ENCODE results near the gene CACNB4.

The CACNB4 gene

GRCh38 chr2:151840216-151841046 lies 258.4 kb downstream of the CACNB4 start:
- Histone ChIP-seq H3K9ac (ENCODE audit: low read length) (no peak overlapping the region), H3K4me3 (ENCODE audit: low read depth in 1 of 2, low read length in 2 of 2) (no peak overlapping the region), H3K4me1 (ENCODE audit: insufficient read depth, low read length) (no peaks in the 10 kb centered on the region), H3K9me3 (ENCODE audit: low read length) (no peaks in the 10 kb centered on the region), H3K27me3 (ENCODE audit: control insufficient read depth in 1 of 2, insufficient read depth in 2 of 2, low read length in 2 of 2) (no peaks in the 10 kb centered on the region), H3K36me3 (ENCODE audit: insufficient read depth, low read length) (no peaks in the 10 kb centered on the region), H3K27ac (ENCODE audit: low read depth, low read length) (no peak overlapping the region)

DNA sequence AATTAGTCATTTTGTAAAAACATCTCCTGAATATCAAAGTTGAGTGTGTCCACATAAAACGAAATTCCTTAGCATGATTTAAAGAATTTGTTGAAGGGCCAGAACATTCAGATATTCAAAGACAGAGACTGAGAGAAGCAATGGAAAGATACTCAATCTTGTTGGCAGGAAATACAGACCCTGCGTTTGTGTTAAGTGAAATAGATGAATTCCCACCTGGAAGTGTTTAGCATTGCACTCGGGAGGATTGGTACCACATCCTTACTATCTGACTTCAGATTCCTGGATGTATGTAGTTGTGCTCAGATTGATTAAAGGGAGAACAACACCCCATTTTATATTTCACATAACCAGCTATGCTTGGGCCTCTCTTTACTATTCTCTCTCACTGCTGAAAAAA lies 260.9 kb downstream of the CACNB4 start:
- no peaks in the 10 kb centered on the region for H3K36me3 ChIP-seq (ENCODE audit: insufficient read depth, low read length)
- no peak overlapping the region for H3K27ac ChIP-seq (ENCODE audit: low read depth, low read length)
- no peaks in the 10 kb centered on the region for H3K27me3 ChIP-seq (ENCODE audit: control insufficient read depth in 1 of 2, insufficient read depth in 2 of 2, low read length in 2 of 2)
- no peaks in the 10 kb centered on the region for H3K9me3 ChIP-seq (ENCODE audit: low read length)
- no peaks in the 10 kb centered on the region for H3K4me1 ChIP-seq (ENCODE audit: insufficient read depth, low read length)
- H3K9ac ChIP-seq (ENCODE audit: low read length), result no peak overlapping the region
- H3K4me3 ChIP-seq (ENCODE audit: low read depth in 1 of 2, low read length in 2 of 2), result no peak overlapping the region

DNA sequence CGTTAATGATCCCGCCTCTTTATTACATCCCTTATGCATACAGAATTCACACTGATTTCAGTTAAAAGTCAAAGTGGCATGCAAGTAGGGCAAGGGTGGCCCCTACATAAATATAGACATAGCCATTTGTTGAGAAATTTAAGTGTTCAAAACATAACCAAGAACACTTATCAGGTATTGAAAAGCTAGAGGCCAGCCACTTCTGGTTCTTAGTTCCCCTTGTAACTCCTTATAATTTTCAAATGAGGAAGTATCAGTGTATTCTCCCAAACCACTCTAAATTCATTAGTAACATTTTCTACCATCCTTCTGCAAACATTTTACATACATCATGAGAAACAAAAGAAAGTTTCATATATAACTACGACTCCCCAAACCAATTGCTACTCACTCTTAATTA lies 264.9 kb downstream of the CACNB4 start:
- Histone ChIP-seq H3K27me3 (ENCODE audit: control insufficient read depth in 1 of 2, insufficient read depth in 2 of 2, low read length in 2 of 2) (no peaks in the 10 kb centered on the region), H3K9ac (ENCODE audit: low read length) (no peak overlapping the region), H3K4me1 (ENCODE audit: insufficient read depth, low read length) (peaks cover 1% of the 10 kb centered on the region), H3K36me3 (ENCODE audit: insufficient read depth, low read length) (no peaks in the 10 kb centered on the region), H3K27ac (ENCODE audit: low read depth, low read length) (no peak overlapping the region), H3K4me3 (ENCODE audit: low read depth in 1 of 2, low read length in 2 of 2) (no peak overlapping the region), H3K9me3 (ENCODE audit: low read length) (no peaks in the 10 kb centered on the region)

GRCh38 chr2:151830961-151831360 lies 267.9 kb downstream of the CACNB4 start:
- H3K27ac ChIP-seq (ENCODE audit: low read depth, low read length), result no peak overlapping the region
- peaks cover 18% of the 10 kb centered on the region for H3K4me1 ChIP-seq (ENCODE audit: insufficient read depth, low read length)
- H3K9me3 ChIP-seq (ENCODE audit: low read length), result no peaks in the 10 kb centered on the region
- no peaks in the 10 kb centered on the region for H3K36me3 ChIP-seq (ENCODE audit: insufficient read depth, low read length)
- no peak overlapping the region for H3K9ac ChIP-seq (ENCODE audit: low read length)
- no peak overlapping the region for H3K4me3 ChIP-seq (ENCODE audit: low read depth in 1 of 2, low read length in 2 of 2)
- H3K27me3 ChIP-seq (ENCODE audit: control insufficient read depth in 1 of 2, insufficient read depth in 2 of 2, low read length in 2 of 2), result no peaks in the 10 kb centered on the region

- Histone ChIP-seq H3K27me3 (ENCODE audit: control insufficient read depth in 1 of 2, insufficient read depth in 2 of 2, low read length in 2 of 2) (no peaks in the 10 kb centered on the region), H3K9ac (ENCODE audit: low read length) (peak overlapping the region; percentile 54), H3K9me3 (ENCODE audit: low read length) (no peaks in the 10 kb centered on the region), H3K27ac (ENCODE audit: low read depth, low read length) (peak overlapping the region; percentile 79), H3K36me3 (ENCODE audit: insufficient read depth, low read length) (no peaks in the 10 kb centered on the region), H3K4me1 (ENCODE audit: insufficient read depth, low read length) (peaks cover 22% of the 10 kb centered on the region), H3K4me3 (ENCODE audit: low read depth in 1 of 2, low read length in 2 of 2) (peak overlapping the region; percentile 87 to 97)
Measured at GRCh38 chr2:151828890-151829324, 269.9 kb downstream of the CACNB4 start.

DNA sequence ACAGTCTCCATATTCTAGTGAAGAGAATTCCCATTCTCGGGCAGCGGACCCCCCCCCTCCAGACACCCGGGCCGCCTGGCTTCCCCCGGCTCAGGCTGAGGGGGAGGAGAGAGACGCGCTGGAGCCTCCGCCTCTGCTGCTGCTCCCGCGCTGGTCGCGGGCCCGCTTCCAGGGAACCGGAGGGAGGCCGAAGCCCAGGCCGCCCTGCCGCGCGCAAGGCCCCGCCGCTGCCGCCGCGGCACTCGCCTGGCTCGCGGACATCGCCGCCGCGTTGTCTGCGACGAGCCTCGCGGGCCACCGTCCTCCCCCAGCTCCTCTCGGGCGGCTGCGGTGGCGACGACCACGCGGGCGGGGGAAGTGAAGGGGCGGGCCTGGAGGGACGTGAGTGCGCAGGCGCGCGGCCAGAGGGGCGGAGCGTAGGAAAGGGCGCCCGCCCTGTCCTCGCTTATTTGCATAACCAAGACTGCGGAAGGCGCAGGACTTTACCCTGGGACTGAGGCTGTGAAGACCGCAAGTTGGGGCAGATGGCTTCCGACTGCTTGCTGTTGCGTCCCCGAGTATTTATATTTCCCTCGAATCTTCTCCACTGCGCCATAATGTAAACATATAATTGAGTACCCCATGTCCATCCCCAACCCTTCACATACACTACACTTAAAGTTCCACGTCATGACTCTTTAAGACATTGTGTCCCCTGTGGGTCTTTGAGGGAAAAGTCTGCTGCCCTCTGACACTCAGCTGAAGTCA lies 270.5 kb downstream of the CACNB4 start, which contains the start of gene ARL5A:
TSS of gene ARL5A (minus strand) at position 279 of the 747 bp plus-strand sequence. CDS start at position 34, 245 bp downstream.
- peak within 1 kb of the TSS; percentile 86 for H3K9ac ChIP-seq (ENCODE audit: low read length)
- H3K4me1 ChIP-seq (ENCODE audit: insufficient read depth, low read length), result peaks cover 28% of the 10 kb centered on the region
- peak within 1 kb of the TSS; percentile 79 for H3K27ac ChIP-seq (ENCODE audit: low read depth, low read length)
- no peaks in the 10 kb centered on the region for H3K9me3 ChIP-seq (ENCODE audit: low read length)
- no peaks in the 10 kb centered on the region for H3K27me3 ChIP-seq (ENCODE audit: control insufficient read depth in 1 of 2, insufficient read depth in 2 of 2, low read length in 2 of 2)
- no peaks in the 10 kb centered on the region for H3K36me3 ChIP-seq (ENCODE audit: insufficient read depth, low read length)
- peak within 1 kb of the TSS; percentile 87 to 97 for H3K4me3 ChIP-seq (ENCODE audit: low read depth in 1 of 2, low read length in 2 of 2)

GRCh38 chr2:151827564-151828142 lies 271.2 kb downstream of the CACNB4 start:
- no peaks in the 10 kb centered on the region for H3K36me3 ChIP-seq (ENCODE audit: insufficient read depth, low read length)
- H3K9ac ChIP-seq (ENCODE audit: low read length), result peak overlapping the region; percentile 86
- no peaks in the 10 kb centered on the region for H3K9me3 ChIP-seq (ENCODE audit: low read length)
- H3K4me1 ChIP-seq (ENCODE audit: insufficient read depth, low read length), result peaks cover 29% of the 10 kb centered on the region
- H3K27ac ChIP-seq (ENCODE audit: low read depth, low read length), result peak overlapping the region; percentile 79
- peak overlapping the region; percentile 87 to 97 for H3K4me3 ChIP-seq (ENCODE audit: low read depth in 1 of 2, low read length in 2 of 2)
- H3K27me3 ChIP-seq (ENCODE audit: control insufficient read depth in 1 of 2, insufficient read depth in 2 of 2, low read length in 2 of 2), result no peaks in the 10 kb centered on the region

GRCh38 chr2:151826737-151827157 lies 272.1 kb downstream of the CACNB4 start:
- no peaks in the 10 kb centered on the region for H3K36me3 ChIP-seq (ENCODE audit: insufficient read depth, low read length)
- peak overlapping the region in 1 of 2 donors; percentile 97 for H3K4me3 ChIP-seq (ENCODE audit: low read depth in 1 of 2, low read length in 2 of 2)
- H3K4me1 ChIP-seq (ENCODE audit: insufficient read depth, low read length), result peaks cover 29% of the 10 kb centered on the region
- no peaks in the 10 kb centered on the region for H3K9me3 ChIP-seq (ENCODE audit: low read length)
- H3K9ac ChIP-seq (ENCODE audit: low read length), result no peak overlapping the region
- H3K27ac ChIP-seq (ENCODE audit: low read depth, low read length), result no peak overlapping the region
- no peaks in the 10 kb centered on the region for H3K27me3 ChIP-seq (ENCODE audit: control insufficient read depth in 1 of 2, insufficient read depth in 2 of 2, low read length in 2 of 2)

DNA sequence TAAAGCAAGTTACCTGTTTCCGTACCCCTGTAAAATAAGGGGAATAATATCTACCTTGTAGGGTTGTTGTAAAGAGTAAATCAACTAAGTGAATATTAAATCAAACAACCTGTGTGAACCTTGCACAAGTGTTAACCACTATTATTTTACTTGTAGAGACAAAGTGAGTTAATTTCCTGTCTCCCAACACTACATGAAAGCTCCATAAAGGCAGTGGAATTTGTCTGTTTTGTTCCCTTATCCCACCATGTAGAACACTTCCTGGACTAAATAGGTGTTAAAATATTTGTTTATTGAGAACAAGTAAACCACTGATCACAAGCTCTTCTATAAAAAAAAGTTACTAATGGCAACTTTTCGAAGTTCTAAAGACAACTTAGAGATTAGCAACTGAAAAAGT lies 274.0 kb downstream of the CACNB4 start:
- Histone ChIP-seq H3K27me3 (ENCODE audit: control insufficient read depth in 1 of 2, insufficient read depth in 2 of 2, low read length in 2 of 2) (no peaks in the 10 kb centered on the region), H3K4me1 (ENCODE audit: insufficient read depth, low read length) (peaks cover 29% of the 10 kb centered on the region), H3K27ac (ENCODE audit: low read depth, low read length) (no peak overlapping the region), H3K9me3 (ENCODE audit: low read length) (no peaks in the 10 kb centered on the region), H3K36me3 (ENCODE audit: insufficient read depth, low read length) (no peaks in the 10 kb centered on the region), H3K9ac (ENCODE audit: low read length) (no peak overlapping the region), H3K4me3 (ENCODE audit: low read depth in 1 of 2, low read length in 2 of 2) (no peak overlapping the region)

DNA sequence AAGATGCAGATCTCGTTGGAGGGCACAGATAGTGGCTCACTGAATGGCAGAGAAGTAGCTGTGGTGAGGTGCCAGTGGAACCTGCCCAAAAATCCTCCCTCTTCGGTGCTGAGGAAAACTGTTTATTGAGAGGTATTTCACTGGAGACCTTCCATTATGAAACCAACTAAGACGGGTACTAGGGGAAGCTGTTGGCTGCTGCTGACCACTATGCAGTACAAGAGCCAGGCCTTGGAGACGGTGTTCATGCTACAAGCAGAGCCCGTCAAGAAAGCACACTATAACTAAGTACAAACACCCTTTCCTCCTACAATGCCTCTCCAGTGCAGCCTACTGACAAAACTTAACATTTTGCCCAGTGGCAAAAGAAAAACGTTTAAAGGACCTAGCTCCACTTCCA lies 275.2 kb downstream of the CACNB4 start:
- peaks cover 25% of the 10 kb centered on the region for H3K4me1 ChIP-seq (ENCODE audit: insufficient read depth, low read length)
- H3K4me3 ChIP-seq (ENCODE audit: low read depth in 1 of 2, low read length in 2 of 2), result no peak overlapping the region
- no peaks in the 10 kb centered on the region for H3K36me3 ChIP-seq (ENCODE audit: insufficient read depth, low read length)
- H3K27me3 ChIP-seq (ENCODE audit: control insufficient read depth in 1 of 2, insufficient read depth in 2 of 2, low read length in 2 of 2), result no peaks in the 10 kb centered on the region
- H3K27ac ChIP-seq (ENCODE audit: low read depth, low read length), result no peak overlapping the region
- no peaks in the 10 kb centered on the region for H3K9me3 ChIP-seq (ENCODE audit: low read length)
- no peak overlapping the region for H3K9ac ChIP-seq (ENCODE audit: low read length)

GRCh38 chr2:151819920-151820319 lies 278.9 kb downstream of the CACNB4 start:
- Histone ChIP-seq H3K27me3 (ENCODE audit: control insufficient read depth in 1 of 2, insufficient read depth in 2 of 2, low read length in 2 of 2) (no peaks in the 10 kb centered on the region), H3K4me1 (ENCODE audit: insufficient read depth, low read length) (peaks cover 9% of the 10 kb centered on the region), H3K9me3 (ENCODE audit: low read length) (no peaks in the 10 kb centered on the region), H3K9ac (ENCODE audit: low read length) (no peak overlapping the region), H3K36me3 (ENCODE audit: insufficient read depth, low read length) (no peaks in the 10 kb centered on the region), H3K27ac (ENCODE audit: low read depth, low read length) (no peak overlapping the region), H3K4me3 (ENCODE audit: low read depth in 1 of 2, low read length in 2 of 2) (no peak overlapping the region)

All from muscle layer of colon (tissue), 2 donors.